Stomach (tissue), 4 donors: ENCODE measurements around the gene KIF1A.

Experiments
- POLR2A ChIP-seq, 4 donors: fragments of 450-650 bp; IDR thresholded peaks; one replicate each; pipeline ENCODE4 v1.6.1; 2016; ENCODE audit warnings: antibody characterized with exemption in 4 of 4, control low read depth in 2 of 4, mild to moderate bottlenecking in 1 of 4, moderate library complexity in 1 of 4
- TF ChIP-seq, protein P1 (sequence below), 7 experiments: fragments of 450-650 bp in 4 of 7; fragments of 200-600 bp in 3 of 7; sonication (generic) in 3 of 7; IDR thresholded peaks; one replicate each; pipeline ENCODE4 v1.5.1; 2016 to 2019; ENCODE audit warnings: antibody characterized with exemption in 7 of 7, control low read depth in 2 of 7, mild to moderate bottlenecking in 1 of 7

DNA sequence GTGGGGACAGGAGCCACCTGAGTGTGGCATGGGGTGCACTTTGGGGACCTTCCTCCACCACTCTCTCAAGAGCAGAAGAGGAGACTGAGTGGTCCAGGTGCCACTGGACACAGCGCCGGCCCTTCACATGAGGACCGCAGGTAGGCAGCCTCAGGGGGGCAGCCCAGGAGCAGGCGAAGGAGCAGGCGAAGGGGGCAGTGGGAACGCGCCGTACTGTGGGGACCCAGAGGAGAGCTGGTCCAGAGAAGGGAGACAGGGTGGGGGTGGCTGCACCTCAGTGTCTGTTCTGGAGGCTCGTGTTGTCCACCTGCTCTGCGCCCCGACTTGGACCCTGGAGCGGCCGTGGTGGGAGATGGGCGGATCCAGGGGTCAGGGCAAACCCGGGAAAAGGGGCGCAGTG lies 73.3 kb downstream of the KIF1A start:
- TF ChIP-seq POLR2A (IDR thresholded peaks at IDR 0.05), result no peak
- TF ChIP-seq, protein P1, sequence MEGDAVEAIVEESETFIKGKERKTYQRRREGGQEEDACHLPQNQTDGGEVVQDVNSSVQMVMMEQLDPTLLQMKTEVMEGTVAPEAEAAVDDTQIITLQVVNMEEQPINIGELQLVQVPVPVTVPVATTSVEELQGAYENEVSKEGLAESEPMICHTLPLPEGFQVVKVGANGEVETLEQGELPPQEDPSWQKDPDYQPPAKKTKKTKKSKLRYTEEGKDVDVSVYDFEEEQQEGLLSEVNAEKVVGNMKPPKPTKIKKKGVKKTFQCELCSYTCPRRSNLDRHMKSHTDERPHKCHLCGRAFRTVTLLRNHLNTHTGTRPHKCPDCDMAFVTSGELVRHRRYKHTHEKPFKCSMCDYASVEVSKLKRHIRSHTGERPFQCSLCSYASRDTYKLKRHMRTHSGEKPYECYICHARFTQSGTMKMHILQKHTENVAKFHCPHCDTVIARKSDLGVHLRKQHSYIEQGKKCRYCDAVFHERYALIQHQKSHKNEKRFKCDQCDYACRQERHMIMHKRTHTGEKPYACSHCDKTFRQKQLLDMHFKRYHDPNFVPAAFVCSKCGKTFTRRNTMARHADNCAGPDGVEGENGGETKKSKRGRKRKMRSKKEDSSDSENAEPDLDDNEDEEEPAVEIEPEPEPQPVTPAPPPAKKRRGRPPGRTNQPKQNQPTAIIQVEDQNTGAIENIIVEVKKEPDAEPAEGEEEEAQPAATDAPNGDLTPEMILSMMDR (IDR thresholded peaks at IDR 0.05), result no peak
